DMS114 treated with DMSO at 0.1 percent for 48 hours (cell line): Measurements from ENCODE around the gene MEIKIN.

Source experiments
- DNase-seq: peaks from one replicate; lab custom pipeline; 2025; ENCODE audit not compliant: unreplicated experiment; lab: John Stamatoyannopoulos, UW

Gene MEIKIN

DNA sequence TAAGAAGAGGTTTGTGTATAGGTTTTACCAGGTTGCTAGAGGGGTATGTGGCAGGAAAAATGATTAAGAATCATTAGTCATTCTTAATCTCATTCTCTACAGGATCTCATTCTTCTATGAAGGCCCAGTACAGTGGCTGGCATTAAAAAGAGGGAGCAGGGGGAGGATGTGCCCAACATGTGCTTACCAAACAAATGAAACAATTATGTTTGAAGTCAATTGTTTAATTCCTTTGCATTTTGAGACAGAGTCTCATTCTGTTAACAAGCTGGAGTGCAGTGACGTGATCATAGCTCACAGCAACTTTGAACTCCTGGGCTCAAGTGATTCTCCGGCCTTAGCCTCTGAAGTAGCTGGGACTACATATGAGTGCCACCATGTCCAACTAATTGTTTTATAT lies 171.7 kb downstream of the MEIKIN start:
- DNase-seq: no peak

DNA sequence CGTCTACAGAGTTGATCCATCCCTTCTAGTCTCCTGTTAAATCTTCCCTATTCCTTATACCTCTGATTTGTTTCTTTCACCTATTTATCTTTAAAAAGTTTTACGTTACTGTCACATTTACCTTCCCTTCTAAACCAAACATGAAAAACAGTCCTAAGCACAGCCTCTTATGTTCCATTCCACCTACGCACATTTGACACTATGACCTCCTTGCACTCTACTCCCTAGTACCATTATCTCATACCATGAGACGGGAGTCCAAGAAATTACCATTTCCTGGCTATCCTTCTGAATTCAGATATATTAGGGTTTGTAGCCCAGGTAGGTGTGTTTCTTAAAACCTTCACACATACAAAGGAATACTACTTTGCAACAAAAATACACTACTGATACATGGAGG lies 173.8 kb downstream of the MEIKIN start:
- DNase-seq: no peak

DNA sequence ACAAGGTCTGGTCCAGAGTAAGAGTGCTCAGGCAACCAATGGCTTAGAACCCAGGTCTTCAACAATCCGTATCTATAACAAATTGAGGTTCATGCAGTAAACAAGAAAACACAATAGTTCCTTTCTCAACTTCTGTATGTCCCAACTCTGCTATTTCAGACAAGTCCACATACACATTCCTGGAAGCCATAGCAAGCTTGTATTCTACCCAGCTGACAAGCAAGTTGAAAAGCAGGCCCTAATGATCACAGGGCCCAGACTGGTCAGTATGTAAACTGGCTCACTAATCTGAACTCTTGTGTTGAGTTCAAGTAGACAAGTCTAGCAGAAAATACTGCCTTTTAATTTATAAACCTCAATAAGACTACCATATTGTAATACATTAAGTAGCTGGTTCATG lies 175.5 kb downstream of the MEIKIN start:
- DNase-seq: no peak

DNA sequence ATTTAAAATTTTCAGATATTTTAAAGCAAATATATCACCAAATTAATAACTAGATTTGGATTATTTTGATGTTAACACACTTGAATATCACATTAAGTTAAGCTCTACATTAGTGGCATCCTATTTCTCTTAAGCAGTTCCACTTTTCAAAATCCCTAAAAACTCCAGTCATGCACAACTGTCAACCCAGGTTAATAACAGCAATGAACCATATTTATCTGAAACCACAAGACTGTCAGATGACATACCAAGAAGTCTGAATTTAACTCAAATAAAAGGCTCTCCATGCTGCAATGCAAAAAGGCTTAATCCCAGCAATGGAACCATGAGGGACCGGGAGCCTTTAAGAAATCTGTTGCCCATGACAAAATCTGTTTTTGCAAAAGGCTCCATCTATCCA lies 176.1 kb downstream of the MEIKIN start:
- no peak for DNase-seq

DNA sequence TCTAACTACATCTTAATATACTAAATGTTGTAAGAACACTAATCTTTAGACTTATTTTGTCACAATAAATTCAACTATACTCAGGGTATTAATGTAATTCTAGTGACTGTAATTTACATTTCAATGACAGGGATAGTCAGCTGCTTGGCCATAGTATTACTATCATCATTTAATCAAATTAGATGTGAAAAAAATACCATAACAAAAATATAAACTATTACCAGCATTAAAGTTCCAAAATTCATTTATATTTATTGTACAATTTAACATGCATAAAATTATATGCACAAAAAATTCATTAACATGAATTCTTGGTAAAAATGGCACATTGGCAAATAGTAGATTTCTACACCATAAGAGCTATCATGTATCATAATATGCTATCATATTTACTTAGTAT lies 177.6 kb downstream of the MEIKIN start:
- DNase-seq: no peak

DNA sequence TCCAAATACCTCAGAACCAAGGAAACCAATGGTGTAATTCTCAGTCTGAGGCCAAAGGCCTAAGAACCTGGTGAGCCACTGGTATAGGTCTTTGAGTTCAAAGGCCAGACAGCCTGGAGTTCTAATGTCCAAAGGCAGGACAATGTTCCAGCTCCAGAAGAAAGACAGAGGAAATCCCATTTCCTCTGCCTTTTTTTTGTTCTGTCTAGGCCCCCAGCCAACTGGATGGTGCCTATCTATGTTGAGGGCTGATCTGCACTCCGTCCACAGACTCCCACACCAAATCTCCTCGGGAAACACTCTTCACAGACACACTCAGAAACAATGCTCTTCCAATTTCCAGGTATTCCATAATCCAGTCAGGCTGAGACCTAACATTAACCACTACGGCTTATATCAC lies 178.8 kb downstream of the MEIKIN start:
- no peak for DNase-seq

DNA sequence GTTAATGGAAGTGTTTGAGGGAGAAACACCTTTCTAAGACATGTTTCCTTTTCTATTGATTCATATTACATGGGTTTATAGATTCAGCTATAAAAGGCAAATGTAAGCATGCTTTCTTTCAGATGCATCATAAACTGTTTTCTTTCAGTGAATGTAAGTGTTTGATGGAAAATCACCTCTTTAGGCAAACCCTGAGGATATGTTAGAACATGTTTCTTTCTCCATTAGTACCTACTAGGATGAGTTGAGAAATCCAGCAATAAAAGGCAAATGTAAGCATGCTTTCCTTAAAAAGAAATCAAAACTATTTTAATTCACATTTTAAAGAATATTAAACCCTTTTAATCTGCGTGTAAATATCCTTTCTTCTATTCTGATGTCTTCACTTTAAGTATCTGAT lies 180.2 kb downstream of the MEIKIN start:
- no peak for DNase-seq

DNA sequence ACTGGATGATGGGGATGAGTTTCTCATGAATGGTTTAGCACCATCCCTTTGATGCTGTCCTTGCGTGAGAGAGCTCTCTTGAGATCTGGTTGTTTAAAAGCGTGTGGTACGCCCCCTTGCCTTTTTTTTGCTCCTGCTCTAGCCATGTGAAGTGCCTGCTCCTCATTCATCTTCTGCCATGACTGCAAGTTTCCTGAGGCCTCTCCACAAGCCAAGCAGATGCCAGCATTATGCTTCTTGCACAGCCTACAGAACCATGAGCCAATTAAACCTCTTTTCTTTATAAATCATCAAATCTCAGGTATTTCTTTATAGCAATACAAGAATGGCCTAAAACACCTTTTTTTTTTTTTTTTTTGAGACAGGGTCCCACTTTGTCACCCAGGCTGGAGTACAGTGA lies 181.5 kb downstream of the MEIKIN start:
- DNase-seq: no peak

DNA sequence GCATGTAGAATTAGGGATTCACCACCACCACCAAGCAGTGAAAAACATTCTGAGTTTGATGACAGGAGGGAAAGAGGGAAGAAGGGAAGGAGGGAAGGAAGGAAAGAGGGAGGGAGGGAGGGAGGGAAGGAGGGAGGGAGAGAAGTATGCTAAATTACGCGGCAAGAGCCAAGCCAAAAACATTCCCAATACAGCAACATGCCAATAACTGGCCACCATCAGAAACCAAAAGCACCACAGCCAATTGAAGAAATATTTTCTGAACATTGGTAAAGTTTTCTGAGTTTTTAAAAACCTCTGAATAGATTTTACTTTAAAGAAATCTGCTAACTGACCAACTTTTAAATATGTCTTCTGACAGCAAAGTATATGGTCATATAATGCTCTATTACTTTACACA lies 184.7 kb downstream of the MEIKIN start:
- DNase-seq: no peak

DNA sequence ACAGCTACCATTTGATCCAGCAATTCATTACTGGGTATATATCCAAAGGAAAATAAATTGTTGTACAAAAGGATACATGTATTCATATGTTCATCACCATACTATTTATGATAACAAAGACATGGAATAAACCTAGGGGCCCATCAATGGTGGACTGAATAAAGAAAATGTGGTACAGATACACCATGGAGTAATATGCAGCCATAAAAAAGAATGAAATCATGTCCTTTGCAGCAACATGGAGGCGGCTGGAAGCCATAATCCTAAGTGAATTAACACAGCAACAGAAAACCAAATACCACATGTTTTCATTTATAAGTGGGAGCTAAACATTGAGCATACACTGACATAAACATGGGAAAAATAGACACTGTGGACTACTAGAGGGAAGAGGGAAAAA lies 185.8 kb downstream of the MEIKIN start:
- no peak for DNase-seq

DNA sequence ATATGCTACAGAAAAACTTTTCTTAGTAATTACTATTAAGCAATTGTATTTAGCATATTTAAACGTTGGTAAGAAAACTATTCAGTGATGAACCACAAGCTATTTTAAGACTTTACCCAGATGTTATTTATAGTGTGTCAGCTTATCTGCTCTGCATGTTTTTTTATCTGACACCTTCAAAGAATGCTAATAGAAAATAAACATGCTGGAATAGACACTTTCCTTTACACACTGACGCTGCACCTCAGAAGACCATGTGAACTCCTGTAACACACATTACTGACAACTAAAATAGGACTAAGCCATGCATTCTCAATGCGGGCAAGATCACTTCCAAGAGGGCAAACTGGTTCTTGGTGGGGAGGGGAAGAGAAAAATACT lies 187.0 kb downstream of the MEIKIN start:
- no peak for DNase-seq

DNA sequence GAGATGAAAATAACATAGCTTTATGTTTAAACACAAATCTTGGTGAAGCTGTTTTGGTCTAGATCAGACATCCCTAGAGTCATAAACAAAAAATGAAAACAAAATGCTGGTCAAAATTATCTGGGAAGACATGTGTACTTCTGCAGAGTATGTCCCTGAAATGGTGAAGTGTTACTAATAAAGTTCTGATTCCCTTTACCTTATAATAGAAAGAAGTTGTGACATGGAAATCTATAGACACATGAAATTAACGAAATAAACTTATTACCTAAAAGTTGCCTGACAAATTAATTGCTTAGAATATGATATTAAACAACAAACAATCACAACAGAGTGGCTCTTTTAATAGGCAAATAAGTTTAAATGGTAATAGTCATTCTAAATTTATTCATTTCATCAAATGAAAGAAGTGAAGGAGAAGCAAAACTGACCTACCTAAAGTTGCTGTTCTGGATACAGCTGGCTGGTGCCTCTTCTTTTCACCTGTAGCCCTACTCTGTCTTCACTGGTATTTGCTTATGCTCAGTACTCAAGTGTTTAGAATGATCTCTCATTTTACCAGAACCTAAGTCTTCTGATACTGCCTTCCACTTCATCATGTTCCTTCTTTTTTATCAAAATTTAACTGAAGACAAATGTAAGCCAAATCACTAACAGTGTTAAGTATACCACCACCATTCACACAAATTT lies 187.5 kb downstream of the MEIKIN start:
- no peak for DNase-seq
